Spinal cord (tissue), 10 donors: ENCODE results near the gene VSX1. TPM values are rescaled to one million over a fixed set of nuclear protein-coding genes. Genes with fewer than 3 reads are reported as not detected.

Source experiments
- DNase-seq, 6 donors: peaks; one replicate each; pipeline versions ENCODE4 v3.0.0 to v3.0.0-alpha.2; 2013 to 2015; ENCODE audit warnings: low spot score in 6 of 6, low read depth in 4 of 6
- H3K27ac ChIP-seq: one replicate; pipeline ENCODE4 v1.5.1; 2013; ENCODE audit warnings: low read depth, low read length, control low read depth
- H3K27me3 ChIP-seq: one replicate; pipeline ENCODE4 v1.6.1; 2013; ENCODE audit warnings: low read length; ENCODE audit not compliant: control insufficient read depth, insufficient read depth
- H3K36me3 ChIP-seq: one replicate; pipeline ENCODE4 v1.6.1; 2013; ENCODE audit warnings: low read length; ENCODE audit not compliant: control insufficient read depth, insufficient read depth
- H3K4me1 ChIP-seq: one replicate; pipeline ENCODE4 v1.6.1; 2013; ENCODE audit warnings: low read length; ENCODE audit not compliant: control insufficient read depth, insufficient read depth
- H3K4me3 ChIP-seq: one replicate; pipeline ENCODE4 v1.5.1; 2013; ENCODE audit warnings: low read depth, low read length, control low read depth
- H3K9me3 ChIP-seq: one replicate; pipeline ENCODE4 v1.6.1; 2013; ENCODE audit warnings: low read length; ENCODE audit not compliant: control insufficient read depth, insufficient read depth
- WGBS: methylation state at CpG from one replicate; pipeline ENCODE4 v1.1.5; 2013; ENCODE audit warnings: missing lambda C conversion rate; ENCODE audit not compliant: insufficient coverage; 5-methylcytosine and 5-hydroxymethylcytosine counted together
- polyA plus RNA-seq, 2 donors: library from polyadenylated mRNA; unstranded; fragments of 120-200 nt; gene quantifications; one replicate each; pipeline ENCODE4 v1.2.1, GENCODE V29; 2013; ENCODE audit not compliant: insufficient read length in 2 of 2
- total RNA-seq, 2 donors: library from RNA; depleted of rRNA in 1 of 2; stranded (reverse); fragments of 120-200 nt in 1 of 2; fragments of >200 nt in 1 of 2; gene quantifications; one replicate each; pipeline versions ENCODE4 v1.2.3 to v1.2.4, GENCODE V29; 2013 to 2014
- donor health status: healthy.

The VSX1 gene
- total and polyA plus RNA-seq, 4 donors, result 0.11 to 1.1 (median 0.75) TPM

DNA sequence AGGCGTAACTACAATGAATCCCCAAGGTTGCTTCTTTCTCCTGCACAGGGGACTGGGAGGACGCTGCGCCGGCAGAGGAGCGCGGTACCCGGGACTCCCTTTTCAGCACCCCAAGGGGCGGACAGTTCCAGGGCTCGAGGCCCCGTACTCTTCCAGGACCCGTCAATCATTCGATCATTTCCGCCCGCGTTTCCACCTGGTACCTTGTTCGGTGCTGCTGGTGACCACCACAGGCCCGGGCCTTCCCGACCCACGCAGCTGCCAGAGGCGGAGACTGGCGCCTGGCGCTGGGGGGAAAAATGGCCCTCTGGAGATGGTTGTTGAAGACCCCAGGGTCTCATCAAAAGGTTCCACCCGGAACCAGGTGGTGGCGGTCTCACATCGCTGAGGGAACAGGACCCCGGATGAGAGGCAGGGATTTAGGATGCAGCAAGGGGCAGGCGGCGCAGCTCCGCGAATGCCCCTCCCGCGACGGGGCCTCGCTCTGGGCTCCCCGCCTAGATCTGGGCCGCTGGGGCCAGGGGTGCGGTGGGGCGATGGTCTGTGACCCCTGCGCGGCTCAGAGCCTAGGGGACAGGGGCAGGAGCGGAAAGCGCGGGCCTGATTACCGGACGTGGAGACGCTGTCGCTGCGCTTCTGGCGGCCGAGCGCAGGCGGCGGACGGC, 744 bp downstream of the VSX1 start:
- peak in 2 of 6 donors; percentile 66 to 73 for DNase-seq
- H3K27me3 ChIP-seq, result peaks cover 96% of the 10 kb centered on the region
- no peaks in the 10 kb centered on the region for H3K36me3 ChIP-seq
- H3K4me3 ChIP-seq, result no peak overlapping the region
- peaks cover 39% of the 10 kb centered on the region for H3K4me1 ChIP-seq
- 2% methylated on average over 54 of the region's 54 CpGs for WGBS
- no peaks in the 10 kb centered on the region for H3K9me3 ChIP-seq
- no peak overlapping the region for H3K27ac ChIP-seq

DNA sequence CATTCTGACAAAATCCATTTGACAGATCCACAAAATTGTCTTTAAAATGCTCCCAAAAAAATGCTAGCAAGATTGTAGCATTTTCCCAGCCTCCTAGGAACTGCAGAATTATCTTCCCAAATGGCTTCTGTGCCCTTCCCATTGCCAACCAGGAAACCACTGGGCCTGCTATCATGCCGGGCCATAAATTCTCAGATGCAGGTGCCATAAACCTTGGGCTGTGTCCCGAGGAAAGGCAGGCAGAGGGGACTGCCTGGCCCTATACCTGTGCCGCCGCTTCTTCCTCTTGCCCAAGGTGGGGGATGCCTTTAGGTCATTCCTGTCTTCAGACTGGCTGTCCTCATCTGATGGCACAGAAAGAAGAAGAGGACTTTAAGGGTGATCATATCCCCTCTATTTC, 2.8 kb downstream of the VSX1 start:
- 79% methylated on average over 4 of the region's 4 CpGs for WGBS
- Histone ChIP-seq H3K27ac (no peak overlapping the region), H3K4me3 (no peak overlapping the region)

GRCh38 chr20:25078662-25079061, 3.3 kb downstream of the VSX1 start:
- no peak for DNase-seq
- peaks cover 73% of the 10 kb centered on the region for H3K27me3 ChIP-seq

More for the DNA sequence above, 2.8 kb downstream of the VSX1 start:
- no peaks in the 10 kb centered on the region for H3K9me3 ChIP-seq
- H3K36me3 ChIP-seq, result no peaks in the 10 kb centered on the region
- peaks cover 29% of the 10 kb centered on the region for H3K4me1 ChIP-seq
- DNase-seq, result no peak
- peaks cover 78% of the 10 kb centered on the region for H3K27me3 ChIP-seq

GRCh38 chr20:25077610-25078169, 4.3 kb downstream of the VSX1 start:
- H3K4me3 ChIP-seq, result peak overlapping the region; percentile 10
- peak in 2 of 6 donors; percentile 37 to 41 for DNase-seq
- no peak overlapping the region for H3K27ac ChIP-seq
- H3K36me3 ChIP-seq, result no peaks in the 10 kb centered on the region
- WGBS, result 3% methylated on average over 37 of the region's 38 CpGs
- H3K9me3 ChIP-seq, result no peaks in the 10 kb centered on the region
- peaks cover 68% of the 10 kb centered on the region for H3K27me3 ChIP-seq
- H3K4me1 ChIP-seq, result peaks cover 16% of the 10 kb centered on the region

More at GRCh38 chr20:25078662-25079061, 3.3 kb downstream of the VSX1 start:
- peaks cover 24% of the 10 kb centered on the region for H3K4me1 ChIP-seq
- WGBS, result 84% methylated on average over 8 of the region's 8 CpGs
- H3K9me3 ChIP-seq, result no peaks in the 10 kb centered on the region
- H3K4me3 ChIP-seq, result no peak overlapping the region
- no peak overlapping the region for H3K27ac ChIP-seq
- H3K36me3 ChIP-seq, result no peaks in the 10 kb centered on the region

- H3K27ac ChIP-seq, result no peak overlapping the region
- WGBS, result 48% methylated on average over 12 of the region's 14 CpGs
- DNase-seq, result peak in 2 of 6 donors; percentile 21 to 44
- H3K4me3 ChIP-seq, result no peak overlapping the region
- H3K27me3 ChIP-seq, result peaks cover 64% of the 10 kb centered on the region
- peaks cover 16% of the 10 kb centered on the region for H3K4me1 ChIP-seq
- H3K9me3 ChIP-seq, result no peaks in the 10 kb centered on the region
- H3K36me3 ChIP-seq, result no peaks in the 10 kb centered on the region
These were observed 5.0 kb downstream of the VSX1 start for GRCh38 chr20:25076731-25077609.

- peaks cover 61% of the 10 kb centered on the region for H3K27me3 ChIP-seq
These were observed 5.7 kb downstream of the VSX1 start for GRCh38 chr20:25076201-25076600.

DNA sequence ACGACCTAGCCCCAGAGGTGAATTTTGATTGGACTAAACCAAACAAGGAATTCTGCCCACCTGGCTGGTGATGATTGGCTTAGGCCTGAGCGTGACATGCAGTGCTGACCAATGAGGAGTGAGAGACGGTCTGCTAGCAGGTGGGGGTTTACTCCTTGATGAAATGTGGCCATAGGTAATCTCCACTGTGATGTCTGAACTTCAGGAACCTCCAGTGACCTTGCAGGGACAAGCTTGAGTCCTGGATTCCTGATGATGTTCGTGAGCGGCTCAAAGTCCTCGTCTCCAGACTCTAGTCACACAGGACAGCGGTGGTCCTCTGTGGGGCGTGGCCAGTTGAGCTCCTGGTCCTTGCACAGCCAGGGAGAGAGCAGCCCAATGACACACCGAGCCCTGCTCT, 8.4 kb downstream of the VSX1 start:
- H3K27me3 ChIP-seq, result peaks cover 47% of the 10 kb centered on the region
- H3K27ac ChIP-seq, result no peak overlapping the region
- no peak for DNase-seq
- no peaks in the 10 kb centered on the region for H3K9me3 ChIP-seq
- peaks cover 11% of the 10 kb centered on the region for H3K4me1 ChIP-seq
- H3K36me3 ChIP-seq, result no peaks in the 10 kb centered on the region
- no peak overlapping the region for H3K4me3 ChIP-seq
- 84% methylated on average over 7 of the region's 9 CpGs for WGBS

More at GRCh38 chr20:25076201-25076600, 5.7 kb downstream of the VSX1 start:
- WGBS, result 78% methylated on average over 2 of the region's 2 CpGs
- Histone ChIP-seq H3K9me3 (no peaks in the 10 kb centered on the region), H3K27ac (no peak overlapping the region), H3K36me3 (no peaks in the 10 kb centered on the region), H3K4me3 (no peak overlapping the region), H3K4me1 (peaks cover 13% of the 10 kb centered on the region)
- no peak for DNase-seq

- Histone ChIP-seq H3K27ac (no peak overlapping the region), H3K4me3 (no peak overlapping the region), H3K9me3 (no peaks in the 10 kb centered on the region), H3K4me1 (peaks cover 3% of the 10 kb centered on the region), H3K36me3 (no peaks in the 10 kb centered on the region), H3K27me3 (peaks cover 35% of the 10 kb centered on the region)
- WGBS, result 74% methylated on average over 4 of the region's 7 CpGs
- no peak for DNase-seq
These were observed 9.6 kb downstream of the VSX1 start for GRCh38 chr20:25072226-25072811.

GRCh38 chr20:25071734-25072133, 10.2 kb downstream of the VSX1 start:
- 18% methylated on average over 3 of the region's 4 CpGs for WGBS
- Histone ChIP-seq H3K4me3 (no peak overlapping the region), H3K36me3 (no peaks in the 10 kb centered on the region), H3K9me3 (no peaks in the 10 kb centered on the region), H3K27me3 (peaks cover 29% of the 10 kb centered on the region), H3K27ac (no peak overlapping the region), H3K4me1 (no peaks in the 10 kb centered on the region)
- DNase-seq, result no peak
